ENCODE data around the gene DNASE1L2.
"Not testable (repeated sequence)": the region's sequence is repeated elsewhere in the genome, so short reads cannot be mapped to it uniquely, and the experiment has no call there.

The DNASE1L2 gene

GRCh38 chr16:2237493-2238149 lies 1.4 kb downstream of the DNASE1L2 start:
- Histone ChIP-seq H3K79me1 (replicated peaks; ENCODE audit: low read length, poor library complexity, severe bottlenecking) (peaks cover 10% of the 10 kb centered on the region), H2BK5ac (ENCODE audit: low read depth, low read length, poor library complexity, severe bottlenecking) (no peak overlapping the region), H4K91ac (ENCODE audit: low read length) (peak overlapping the region; percentile 6), H4K8ac (ENCODE audit: low read length) (no peak overlapping the region), H2BK15ac (ENCODE audit: low read depth, poor library complexity, severe bottlenecking) (no peak overlapping the region), H2AFZ (ENCODE audit: low read depth, low read length) (no peak overlapping the region), H3K36me3 (ENCODE audit: control insufficient read depth in 1 of 2, insufficient read depth in 2 of 2, low read depth in 1 of 2, low read length in 2 of 2) (peaks cover 42 to 72% of the 10 kb centered on the region in 2 experiments), H3K9ac (ENCODE audit: low read length) (no peak overlapping the region), H3K18ac (ENCODE audit: low read depth in 1 of 2, low read length in 2 of 2) (peak overlapping the region in 1 of 2 experiments; percentile 11), H3K14ac (ENCODE audit: low read length in 2 of 2) (no peak overlapping the region), H3K4me3 (ENCODE audit: insufficient read depth in 1 of 2, low read depth in 1 of 2, low read length in 2 of 2) (no peak overlapping the region), H3K4me1 (ENCODE audit: control insufficient read depth, insufficient read depth, low read depth, low read length) (peaks cover 20% of the 10 kb centered on the region), H3K4me2 (ENCODE audit: low read length, poor library complexity, severe bottlenecking) (no peak overlapping the region), H3K27me3 (ENCODE audit: control insufficient read depth in 1 of 2, insufficient read depth in 1 of 2, low read length in 2 of 2) (peaks cover 3 to 18% of the 10 kb centered on the region in 2 experiments), H3K27ac (ENCODE audit: low read length, poor library complexity, severe bottlenecking) (no peak overlapping the region), H2BK12ac (ENCODE audit: low read length in 2 of 2) (no peak overlapping the region), H2AK5ac (ENCODE audit: low read length, severe bottlenecking) (no peak overlapping the region), H3K9me3 (ENCODE audit: control insufficient read depth, low read length) (no peaks in the 10 kb centered on the region), H3K4ac (ENCODE audit: low read depth in 1 of 2, low read length in 2 of 2) (no peak overlapping the region), H3K23ac (ENCODE audit: low read length in 2 of 2) (no peak overlapping the region), H2BK120ac (ENCODE audit: low read depth, low read length) (no peak overlapping the region)
- 23% methylated on average over 65 of the region's 65 CpGs for WGBS
- DNase-seq = no peak

- peak overlapping the region in 1 of 2 experiments; percentile 18 for H3K14ac ChIP-seq (ENCODE audit: low read length in 2 of 2)
- H2BK12ac ChIP-seq (ENCODE audit: low read length in 2 of 2) = peak overlapping the region in 1 of 2 experiments; percentile 23
- H3K79me1 ChIP-seq (replicated peaks; ENCODE audit: low read length, poor library complexity, severe bottlenecking) = peaks cover 5% of the 10 kb centered on the region
- no peak overlapping the region for H3K9ac ChIP-seq (ENCODE audit: low read length)
- H2BK120ac ChIP-seq (ENCODE audit: low read depth, low read length) = no peak overlapping the region
- no peak overlapping the region for H4K91ac ChIP-seq (ENCODE audit: low read length)
- H3K4me2 ChIP-seq (ENCODE audit: low read length, poor library complexity, severe bottlenecking) = no peak overlapping the region
- no peak overlapping the region for H3K23ac ChIP-seq (ENCODE audit: low read length in 2 of 2)
- H2BK5ac ChIP-seq (ENCODE audit: low read depth, low read length, poor library complexity, severe bottlenecking) = no peak overlapping the region
- H3K27ac ChIP-seq (ENCODE audit: low read length, poor library complexity, severe bottlenecking) = no peak overlapping the region
- H3K4me1 ChIP-seq (ENCODE audit: control insufficient read depth, insufficient read depth, low read depth, low read length) = peaks cover 20% of the 10 kb centered on the region
- peaks cover 3 to 18% of the 10 kb centered on the region in 2 experiments for H3K27me3 ChIP-seq (ENCODE audit: control insufficient read depth in 1 of 2, insufficient read depth in 1 of 2, low read length in 2 of 2)
- H2AK5ac ChIP-seq (ENCODE audit: low read length, severe bottlenecking) = no peak overlapping the region
- H3K9me3 ChIP-seq (ENCODE audit: control insufficient read depth, low read length) = no peaks in the 10 kb centered on the region
- no peak for DNase-seq
- peak overlapping the region; percentile 19 for H4K8ac ChIP-seq (ENCODE audit: low read length)
- H3K4ac ChIP-seq (ENCODE audit: low read depth in 1 of 2, low read length in 2 of 2) = no peak overlapping the region
- H2BK15ac ChIP-seq (ENCODE audit: low read depth, poor library complexity, severe bottlenecking) = no peak overlapping the region
- no peak overlapping the region for H3K18ac ChIP-seq (ENCODE audit: low read depth in 1 of 2, low read length in 2 of 2)
- peaks cover 42 to 72% of the 10 kb centered on the region in 2 experiments for H3K36me3 ChIP-seq (ENCODE audit: control insufficient read depth in 1 of 2, insufficient read depth in 2 of 2, low read depth in 1 of 2, low read length in 2 of 2)
- no peak overlapping the region for H3K4me3 ChIP-seq (ENCODE audit: insufficient read depth in 1 of 2, low read depth in 1 of 2, low read length in 2 of 2)
- WGBS = 74% methylated on average over 18 of the region's 18 CpGs
- no peak overlapping the region for H2AFZ ChIP-seq (ENCODE audit: low read depth, low read length)
Measured at GRCh38 chr16:2238150-2238837, 2.0 kb downstream of the DNASE1L2 start.

- H3K18ac ChIP-seq (ENCODE audit: low read depth in 1 of 2, low read length in 2 of 2) = no peak overlapping the region
- H3K79me1 ChIP-seq (replicated peaks; ENCODE audit: low read length, poor library complexity, severe bottlenecking) = peaks cover 7% of the 10 kb centered on the region
- H3K27me3 ChIP-seq (ENCODE audit: control insufficient read depth in 1 of 2, insufficient read depth in 1 of 2, low read length in 2 of 2) = peaks cover 3 to 18% of the 10 kb centered on the region in 2 experiments
- DNase-seq = no peak
- no peak overlapping the region for H3K4ac ChIP-seq (ENCODE audit: low read depth in 1 of 2, low read length in 2 of 2)
- no peak overlapping the region for H3K23ac ChIP-seq (ENCODE audit: low read length in 2 of 2)
- no peak overlapping the region for H4K91ac ChIP-seq (ENCODE audit: low read length)
- WGBS = 81% methylated on average over 15 of the region's 15 CpGs
- H3K27ac ChIP-seq (ENCODE audit: low read length, poor library complexity, severe bottlenecking) = no peak overlapping the region
- no peak overlapping the region for H3K4me2 ChIP-seq (ENCODE audit: low read length, poor library complexity, severe bottlenecking)
- no peak overlapping the region for H4K8ac ChIP-seq (ENCODE audit: low read length)
- H2AK5ac ChIP-seq (ENCODE audit: low read length, severe bottlenecking) = no peak overlapping the region
- H3K9me3 ChIP-seq (ENCODE audit: control insufficient read depth, low read length) = no peaks in the 10 kb centered on the region
- no peak overlapping the region for H2BK5ac ChIP-seq (ENCODE audit: low read depth, low read length, poor library complexity, severe bottlenecking)
- no peak overlapping the region for H2AFZ ChIP-seq (ENCODE audit: low read depth, low read length)
- no peak overlapping the region for H3K4me3 ChIP-seq (ENCODE audit: insufficient read depth in 1 of 2, low read depth in 1 of 2, low read length in 2 of 2)
- H2BK12ac ChIP-seq (ENCODE audit: low read length in 2 of 2) = no peak overlapping the region
- peaks cover 42 to 72% of the 10 kb centered on the region in 2 experiments for H3K36me3 ChIP-seq (ENCODE audit: control insufficient read depth in 1 of 2, insufficient read depth in 2 of 2, low read depth in 1 of 2, low read length in 2 of 2)
- peaks cover 20% of the 10 kb centered on the region for H3K4me1 ChIP-seq (ENCODE audit: control insufficient read depth, insufficient read depth, low read depth, low read length)
- H2BK15ac ChIP-seq (ENCODE audit: low read depth, poor library complexity, severe bottlenecking) = no peak overlapping the region
- H2BK120ac ChIP-seq (ENCODE audit: low read depth, low read length) = no peak overlapping the region
- H3K14ac ChIP-seq (ENCODE audit: low read length in 2 of 2) = no peak overlapping the region
- no peak overlapping the region for H3K9ac ChIP-seq (ENCODE audit: low read length)
Measured at GRCh38 chr16:2238838-2239675, 2.8 kb downstream of the DNASE1L2 start.

- not testable (repeated sequence) for H4K8ac ChIP-seq (ENCODE audit: low read length); H4K91ac ChIP-seq (ENCODE audit: low read length); DNase-seq; H2BK12ac ChIP-seq (ENCODE audit: low read length in 2 of 2); H2BK5ac ChIP-seq (ENCODE audit: low read depth, low read length, poor library complexity, severe bottlenecking); H2BK120ac ChIP-seq (ENCODE audit: low read depth, low read length); H3K27ac ChIP-seq (ENCODE audit: low read length, poor library complexity, severe bottlenecking); H3K23ac ChIP-seq (ENCODE audit: low read length in 2 of 2); H3K9me3 ChIP-seq (ENCODE audit: control insufficient read depth, low read length); H2BK15ac ChIP-seq (ENCODE audit: low read depth, poor library complexity, severe bottlenecking); H3K14ac ChIP-seq (ENCODE audit: low read length in 2 of 2); H2AFZ ChIP-seq (ENCODE audit: low read depth, low read length); H3K4me2 ChIP-seq (ENCODE audit: low read length, poor library complexity, severe bottlenecking); H3K4me3 ChIP-seq (ENCODE audit: insufficient read depth in 1 of 2, low read depth in 1 of 2, low read length in 2 of 2); H2AK5ac ChIP-seq (ENCODE audit: low read length, severe bottlenecking); H3K9ac ChIP-seq (ENCODE audit: low read length); H3K18ac ChIP-seq (ENCODE audit: low read depth in 1 of 2, low read length in 2 of 2); H3K4ac ChIP-seq (ENCODE audit: low read depth in 1 of 2, low read length in 2 of 2)
- Histone ChIP-seq H3K79me1 (replicated peaks; ENCODE audit: low read length, poor library complexity, severe bottlenecking) (peaks cover 15% of the 10 kb centered on the region), H3K27me3 (ENCODE audit: control insufficient read depth in 1 of 2, insufficient read depth in 1 of 2, low read length in 2 of 2) (peaks cover 3 to 18% of the 10 kb centered on the region in 2 experiments), H3K4me1 (ENCODE audit: control insufficient read depth, insufficient read depth, low read depth, low read length) (peaks cover 22% of the 10 kb centered on the region), H3K36me3 (ENCODE audit: control insufficient read depth in 1 of 2, insufficient read depth in 2 of 2, low read depth in 1 of 2, low read length in 2 of 2) (peaks cover 43 to 72% of the 10 kb centered on the region in 2 experiments)
- WGBS = 94% methylated on average over 8 of the region's 9 CpGs
Measured at GRCh38 chr16:2240331-2240730, 4.1 kb downstream of the DNASE1L2 start.
